NCI-H1105 treated with DMSO at 0.1 percent for 48 hours (cell line): Measurements from ENCODE around the gene NOS1AP.

Experiments used
- DNase-seq: peaks from one replicate; lab custom pipeline; 2025; lab: John Stamatoyannopoulos, UW

Gene NOS1AP

GRCh38 chr1:162090378-162090777 lies 20.9 kb downstream of the NOS1AP start:
- DNase-seq, result no peak

DNA sequence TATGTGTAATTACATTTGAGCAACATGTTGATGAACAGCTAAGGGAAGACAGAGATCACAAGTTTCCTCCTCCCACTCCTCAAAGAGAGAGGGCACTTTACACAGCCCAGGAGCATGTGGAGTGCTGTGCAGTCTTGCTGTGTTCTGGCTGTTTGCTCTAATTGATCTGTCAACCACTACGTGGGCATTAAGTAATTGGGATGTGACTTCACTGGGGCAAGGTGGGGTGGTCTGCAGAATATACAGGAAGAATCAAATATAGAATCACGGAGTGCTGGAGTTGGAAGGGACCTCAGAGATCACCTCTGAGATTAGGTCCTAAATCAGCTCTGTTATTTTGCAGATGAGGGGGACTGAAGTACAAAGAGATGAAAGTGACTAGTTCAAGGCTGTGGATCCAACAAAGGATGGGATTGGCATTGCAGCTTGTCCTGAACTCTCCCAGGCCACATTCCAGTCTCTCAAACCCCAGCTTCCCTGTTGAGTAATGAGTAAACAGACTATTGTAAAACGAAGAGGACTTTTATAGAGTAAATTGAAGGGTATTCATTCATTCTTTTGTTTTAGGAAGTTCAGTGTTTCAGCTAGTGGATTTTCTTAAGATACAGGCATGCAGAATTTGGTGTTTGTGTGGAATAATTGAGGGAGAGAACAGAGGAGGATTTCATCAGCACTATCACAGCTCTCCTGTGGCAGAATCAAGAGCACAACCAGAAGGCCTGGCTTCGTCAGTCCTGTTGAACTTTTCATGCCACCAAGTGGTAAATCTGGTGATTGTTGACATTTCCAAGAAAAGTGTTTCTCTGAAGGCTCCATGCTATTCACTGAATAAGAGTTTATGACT lies 22.4 kb downstream of the NOS1AP start:
- DNase-seq, result no peak

DNA sequence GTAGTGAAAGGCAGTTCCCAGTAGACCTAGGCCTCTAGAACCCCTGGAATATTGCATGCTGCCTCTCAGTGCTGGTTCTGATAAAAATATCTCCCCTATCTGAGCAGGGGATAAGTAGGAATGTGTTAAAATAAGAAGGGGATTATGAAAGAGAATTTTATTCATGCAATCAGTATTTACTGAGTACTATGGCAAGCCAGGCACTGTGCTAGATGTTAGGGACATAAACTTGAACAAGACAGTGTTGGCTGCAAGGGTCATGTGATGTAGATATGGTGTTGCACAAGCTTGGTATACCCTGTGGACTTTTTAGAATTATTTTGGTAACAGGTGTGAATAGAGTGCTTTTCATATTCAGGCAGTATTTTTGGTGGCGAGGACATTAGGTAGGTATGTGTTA lies 23.6 kb downstream of the NOS1AP start:
- no peak for DNase-seq

DNA sequence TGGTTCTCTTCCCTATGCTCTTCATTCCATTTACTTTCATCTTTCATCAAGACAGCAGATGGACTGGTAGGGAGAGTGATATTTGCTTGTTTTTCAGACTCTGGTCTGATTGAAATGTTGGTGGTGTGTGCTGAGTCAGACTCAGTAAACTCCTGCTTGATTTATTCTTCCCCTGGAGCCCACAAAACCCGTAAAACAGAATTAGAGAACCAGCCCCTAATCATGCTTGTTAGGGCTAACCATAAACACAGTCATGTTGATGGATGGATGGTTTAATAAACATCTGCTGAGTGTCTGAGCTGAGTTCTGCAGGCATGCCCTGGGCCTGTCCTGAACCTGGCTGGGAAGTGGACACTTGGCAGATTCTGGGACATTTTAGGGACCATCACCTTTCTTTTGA lies 24.8 kb downstream of the NOS1AP start:
- no peak for DNase-seq

DNA sequence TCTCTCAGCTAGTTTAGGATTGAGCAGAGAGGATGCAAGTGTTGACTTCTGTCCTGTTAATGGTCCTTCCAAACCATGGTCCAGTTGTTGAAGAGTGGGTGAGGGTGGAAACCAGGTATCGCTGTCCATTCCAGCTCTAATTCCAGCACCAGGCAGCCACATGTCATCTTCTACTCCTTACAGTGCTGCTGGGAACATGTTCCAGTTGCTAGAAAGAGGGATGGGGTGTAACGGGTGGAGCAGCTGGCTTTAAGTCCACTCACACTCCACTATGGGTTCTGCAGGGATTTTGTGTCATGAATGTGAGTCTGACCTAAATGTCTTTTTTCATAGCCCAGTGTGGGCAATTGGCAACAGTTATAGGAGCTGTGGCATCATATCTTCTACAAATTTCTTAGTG lies 25.2 kb downstream of the NOS1AP start:
- no peak for DNase-seq

GRCh38 chr1:162107911-162108310 lies 38.4 kb downstream of the NOS1AP start:
- no peak for DNase-seq

DNA sequence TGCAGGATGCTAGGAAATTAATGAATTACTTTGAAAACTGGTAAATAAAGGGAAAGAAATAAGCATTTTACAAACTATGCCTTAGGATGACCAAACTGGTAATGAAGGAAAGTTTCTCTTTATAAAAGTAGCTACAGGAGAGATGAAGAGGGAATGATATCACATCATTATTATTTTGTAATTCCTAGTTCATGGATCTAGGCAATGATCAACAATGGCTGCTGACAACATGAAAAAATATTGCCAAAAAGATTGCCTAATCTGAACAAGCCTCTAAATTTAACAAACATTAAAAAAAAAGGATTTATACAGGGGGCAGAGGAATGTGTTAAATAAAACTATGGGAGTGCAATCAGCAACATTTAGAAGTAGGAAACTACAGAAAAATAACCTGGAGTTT lies 38.9 kb downstream of the NOS1AP start:
- no peak for DNase-seq

DNA sequence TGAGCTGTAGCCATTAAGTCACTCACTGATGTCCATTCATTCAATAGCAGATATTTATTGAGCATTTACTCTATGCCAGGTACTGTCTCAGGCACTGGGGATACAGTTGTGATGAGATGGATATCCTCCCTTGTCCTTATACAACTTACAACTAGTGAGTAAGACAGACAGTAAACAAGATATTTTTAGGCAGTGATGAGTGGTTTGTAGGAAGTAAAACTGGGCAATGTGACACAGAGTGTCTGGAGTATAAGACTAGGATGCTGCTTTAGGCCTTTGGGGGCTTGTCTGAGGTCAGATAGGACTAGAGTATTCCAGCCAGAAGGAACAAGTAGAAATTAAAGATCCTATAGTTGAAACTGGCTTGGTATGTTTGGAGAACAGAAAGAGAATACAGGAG lies 41.4 kb downstream of the NOS1AP start:
- no peak for DNase-seq

- no peak for DNase-seq
These were observed 42.1 kb downstream of the NOS1AP start for GRCh38 chr1:162111572-162111971.

- no peak for DNase-seq
These were observed 43.9 kb downstream of the NOS1AP start for GRCh38 chr1:162113419-162113818.

DNA sequence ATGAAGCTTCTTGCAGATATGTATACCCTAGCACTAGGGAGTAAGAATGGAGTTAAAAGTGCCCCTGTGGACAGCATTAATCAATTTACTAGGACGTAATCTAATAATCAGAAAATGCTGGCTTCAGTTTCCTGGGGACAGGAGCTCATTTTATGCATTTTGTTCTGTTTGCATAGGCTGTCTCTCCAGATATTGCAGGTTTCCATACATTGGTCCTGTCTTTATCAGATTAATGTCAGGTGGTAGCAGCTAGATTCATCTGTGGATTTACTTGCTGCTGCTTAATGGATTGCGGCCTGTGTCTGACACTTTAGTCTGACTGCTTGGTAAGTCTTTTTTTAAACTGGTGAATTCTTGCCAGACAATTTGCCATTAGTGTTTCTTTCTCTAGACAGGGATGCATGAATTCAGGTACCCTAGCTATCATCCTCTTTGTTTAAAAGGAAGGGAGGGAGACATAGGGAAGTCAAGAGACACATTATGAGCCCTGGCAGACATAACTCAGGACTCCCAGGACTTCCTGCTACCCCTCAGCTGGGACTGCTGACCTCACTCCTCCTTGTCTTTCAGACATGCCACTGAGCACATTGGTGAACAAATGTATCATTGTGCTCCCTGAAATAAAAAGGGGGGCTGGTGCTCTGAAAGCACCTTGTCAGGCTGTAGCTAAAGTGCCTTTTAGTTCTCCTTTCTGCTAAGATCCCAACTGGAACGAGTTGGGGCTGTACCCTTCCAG lies 47.7 kb downstream of the NOS1AP start:
- DNase-seq, result no peak

- no peak for DNase-seq
These were observed 48.6 kb downstream of the NOS1AP start for GRCh38 chr1:162118063-162118462.

GRCh38 chr1:162128693-162129356 lies 59.3 kb downstream of the NOS1AP start:
- no peak for DNase-seq

DNA sequence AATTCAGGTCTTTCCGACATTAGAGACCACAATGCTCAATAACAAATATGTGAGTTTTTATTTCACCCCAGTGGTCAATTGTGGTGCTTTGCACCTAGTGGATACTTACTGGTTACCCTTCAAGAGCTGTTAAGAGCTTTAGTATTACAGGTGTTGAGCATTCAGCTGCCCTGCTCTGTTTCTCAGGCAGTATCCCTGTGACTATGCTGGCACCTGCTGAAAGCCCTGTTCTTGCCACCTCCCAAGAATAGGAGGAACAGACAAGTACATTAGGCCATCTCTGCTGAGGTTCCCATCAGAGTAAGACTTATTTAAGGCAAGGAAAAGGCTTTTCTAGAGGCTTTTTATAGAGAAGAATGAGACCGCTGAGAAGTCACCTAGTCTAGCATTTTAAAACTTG lies 60.8 kb downstream of the NOS1AP start:
- no peak for DNase-seq

GRCh38 chr1:162131400-162132321 lies 62.2 kb downstream of the NOS1AP start:
- DNase-seq, result no peak

DNA sequence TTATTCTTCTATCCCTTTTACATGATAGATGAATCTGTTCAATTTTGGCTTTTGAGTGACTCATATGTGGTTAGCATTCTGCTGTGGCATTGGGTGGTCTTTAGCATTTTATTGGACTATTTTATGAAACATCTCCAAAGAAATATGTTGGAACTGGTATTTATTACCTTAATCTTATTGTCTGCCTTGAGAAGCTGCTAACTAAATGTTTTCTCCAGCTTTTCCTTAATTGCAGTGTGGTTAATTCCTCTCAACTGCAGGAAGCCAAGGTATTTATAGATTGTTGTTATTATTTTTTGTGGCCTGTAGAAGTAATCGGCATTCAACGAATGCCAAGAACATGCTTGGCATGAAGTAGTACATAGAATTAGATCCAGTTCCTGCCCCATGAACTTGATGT lies 64.1 kb downstream of the NOS1AP start:
- no peak for DNase-seq

DNA sequence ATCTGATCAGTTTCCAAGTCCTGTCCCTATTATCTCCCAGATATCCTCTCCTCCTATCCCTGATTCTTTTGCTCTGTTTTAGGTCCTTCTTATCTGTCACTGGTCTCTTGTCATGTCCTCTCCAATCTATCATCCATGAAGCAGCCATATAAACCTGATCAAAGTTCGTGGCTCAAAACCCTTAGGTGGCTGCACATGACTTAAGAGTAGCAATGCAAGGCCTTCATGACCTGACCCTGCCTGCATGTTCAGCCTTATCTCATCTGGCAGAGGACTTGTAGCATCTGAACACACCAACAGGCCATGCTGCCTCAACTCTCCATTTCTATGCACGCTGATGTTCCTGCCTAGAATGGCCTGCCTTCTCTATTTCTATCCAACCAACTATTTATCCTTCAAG lies 65.2 kb downstream of the NOS1AP start:
- DNase-seq, result no peak

GRCh38 chr1:162135271-162135775 lies 65.8 kb downstream of the NOS1AP start:
- no peak for DNase-seq

DNA sequence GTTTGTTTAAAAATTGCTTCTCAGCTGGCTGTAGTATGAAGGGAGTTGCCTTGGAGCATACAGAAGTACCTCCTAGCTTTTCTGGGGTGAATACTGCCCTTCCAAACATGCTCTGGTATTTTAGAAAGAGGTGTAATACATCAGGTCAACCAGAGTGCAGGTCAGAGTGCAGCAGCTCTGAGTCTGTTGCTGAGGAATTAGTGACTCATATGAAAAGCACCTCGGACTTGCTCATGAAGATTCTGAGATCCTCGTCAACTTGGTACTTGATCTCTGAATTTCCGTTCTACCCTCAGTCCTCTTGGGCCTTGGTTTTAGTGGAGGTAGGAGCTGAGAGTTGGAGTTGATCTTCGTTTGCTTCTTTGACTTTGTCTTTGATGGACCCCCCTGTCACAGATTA lies 67.3 kb downstream of the NOS1AP start:
- DNase-seq, result no peak

GRCh38 chr1:162137179-162137960 lies 67.9 kb downstream of the NOS1AP start:
- no peak for DNase-seq

GRCh38 chr1:162138112-162138511 lies 68.6 kb downstream of the NOS1AP start:
- DNase-seq, result no peak
